Measurements from ENCODE around the gene FMNL1. TPM values are rescaled to one million over a fixed set of nuclear protein-coding genes. Genes with fewer than 3 reads are reported as not detected.

The FMNL1 gene
- total RNA-seq, 1 experiment from 2014 or later = 20.0 TPM

GRCh38 chr17:45197108-45197507 is 24.6 kb upstream of the FMNL1 start:
- Histone ChIP-seq H3K27me3 (ENCODE audit: control insufficient read depth, insufficient read depth, low read length) (no peaks in the 10 kb centered on the region), H3K27ac (ENCODE audit: low read length) (peak overlapping the region; percentile 88), H3K4me1 (ENCODE audit: control insufficient read depth, insufficient read depth, low read length) (peaks cover 18% of the 10 kb centered on the region), H3K4me3 (ENCODE audit: low read depth in 2 of 2, low read length in 2 of 2) (no peak overlapping the region; a peak in 1 of 4 replicates), H3K9me3 (ENCODE audit: control insufficient read depth, insufficient read depth, low read depth, low read length) (no peaks in the 10 kb centered on the region), H3K36me3 (ENCODE audit: control insufficient read depth, insufficient read depth, low read length) (no peaks in the 10 kb centered on the region)
- CTCF ChIA-PET = interaction anchor here (0.6 to 3.3 kb wide), 10 partner anchors 21 to 79 kb away, joined by 3 to 58 read pairs (median 4); partner anchors contain the start of genes ACBD4 and HEXIM1
- ATAC-seq (0 out of 2 replicates have a peak, but pooled peaks have one; percentile 2), DNase-seq (ENCODE audit: low read depth, low spot score) (no peak)
- POLR2A ChIA-PET = interaction anchor here (0.7 to 2.0 kb wide), 2 partner anchors 21 to 48 kb away, joined by 3 to 11 read pairs; partner anchors contain the start of gene HEXIM1
- intact Hi-C loops (cut with micrococcal nuclease; ENCODE audit: unreplicated experiment) (no loop called here), in situ Hi-C loops (cut with HindIII; ENCODE audit: low pct_unique_long_range_greater_than_20kb, low sequenced_read_pairs) (no loop called here)
- BruUV-seq (replicated peaks) = no TSS peak
- TF ChIP-seq TCF7L2 (IDR thresholded peaks at IDR 0.05; ENCODE audit: low read depth, low read length) = no peak
- TF ChIP-seq REST (IDR thresholded peaks at IDR 0.05; ENCODE audit: insufficient read depth in 1 of 2, low read depth in 2 of 2, low read length in 1 of 2) = no peak
- TF ChIP-seq POLR2AphosphoS5 (IDR thresholded peaks at IDR 0.05; ENCODE audit: low read depth, low read length) = no peak
- TF ChIP-seq SIN3A (IDR thresholded peaks at IDR 0.05; ENCODE audit: borderline replicate concordance, insufficient read depth, low read depth, low read length) = no peak
- TF ChIP-seq CTCF (IDR thresholded peaks at IDR 0.05) = no peak

DNA sequence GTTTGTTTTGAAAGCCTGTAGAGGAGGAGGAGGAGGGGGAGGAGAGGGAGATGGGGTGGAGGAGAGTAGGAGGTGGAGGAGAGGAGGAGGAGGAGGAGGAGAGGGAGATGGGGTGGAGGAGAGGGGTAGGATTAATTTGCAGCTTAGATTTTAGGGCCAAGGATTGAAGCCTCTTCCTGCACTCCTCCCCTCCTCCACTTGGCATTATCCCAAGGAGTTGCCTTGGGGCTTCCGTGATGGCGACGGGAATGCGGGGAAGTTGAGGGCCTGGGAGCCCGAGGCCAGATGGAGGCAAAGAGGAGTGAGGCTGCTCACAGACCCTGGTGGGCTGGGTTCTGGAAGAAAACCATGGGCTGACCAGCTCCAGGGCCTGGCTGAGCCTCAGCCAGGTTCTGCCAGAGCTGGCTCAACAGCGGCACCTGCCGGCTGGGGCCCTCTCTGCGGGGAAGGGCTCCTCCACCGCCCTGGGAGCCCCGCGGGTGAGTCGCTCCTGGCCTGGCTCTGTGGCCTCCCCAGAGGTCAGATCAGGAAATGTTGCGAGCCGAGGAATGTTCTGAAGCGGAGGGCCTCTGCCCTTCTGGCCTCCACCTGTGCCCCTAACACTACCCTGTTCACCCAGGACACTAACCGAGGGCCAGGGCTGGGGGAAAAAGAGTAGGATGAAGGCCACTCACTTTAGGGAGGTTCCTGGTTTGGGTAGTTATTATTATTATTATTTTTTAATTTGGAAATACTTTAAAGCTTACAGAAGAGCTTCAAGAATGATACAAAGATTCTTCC is 23.9 kb upstream of the FMNL1 start:
- ChIA-PET CTCF (interaction anchor here (0.6 to 3.3 kb wide), 12 partner anchors 9 to 80 kb away, joined by 3 to 58 read pairs (median 3); partner anchors contain the start of genes ACBD4, HEXIM1 and HEXIM2), POLR2A (interaction anchor here (0.6 to 2.0 kb wide), 3 partner anchors 14 to 49 kb away, joined by 3 to 11 read pairs (median 11); partner anchors contain the start of gene HEXIM1)
- Histone ChIP-seq H3K4me1 (ENCODE audit: control insufficient read depth, insufficient read depth, low read length) (peaks cover 18% of the 10 kb centered on the region), H3K36me3 (ENCODE audit: control insufficient read depth, insufficient read depth, low read length) (no peaks in the 10 kb centered on the region), H3K4me3 (ENCODE audit: low read depth in 2 of 2, low read length in 2 of 2) (peak overlapping the region in 1 of 2 experiments; percentile 32; a peak in 2 of 4 replicates), H3K27me3 (ENCODE audit: control insufficient read depth, insufficient read depth, low read length) (no peaks in the 10 kb centered on the region), H3K27ac (ENCODE audit: low read length) (peak overlapping the region; percentile 88), H3K9me3 (ENCODE audit: control insufficient read depth, insufficient read depth, low read depth, low read length) (no peaks in the 10 kb centered on the region)
- no peak for TF ChIP-seq SIN3A (IDR thresholded peaks at IDR 0.05; ENCODE audit: borderline replicate concordance, insufficient read depth, low read depth, low read length)
- TF ChIP-seq POLR2AphosphoS5 (IDR thresholded peaks at IDR 0.05; ENCODE audit: low read depth, low read length) = peak; percentile 50; the same call in 1 of the 2 replicates
- TF ChIP-seq REST (IDR thresholded peaks at IDR 0.05; ENCODE audit: insufficient read depth in 1 of 2, low read depth in 2 of 2, low read length in 1 of 2) = 0 out of 4 replicates have a peak, but pooled peaks of 1 of the 2 experiments have one; percentile 26
- no peak for TF ChIP-seq TCF7L2 (IDR thresholded peaks at IDR 0.05; ENCODE audit: low read depth, low read length)
- peak; percentile 97 for TF ChIP-seq CTCF (IDR thresholded peaks at IDR 0.05)
- BruUV-seq (replicated peaks) = no TSS peak
- intact Hi-C loops (cut with micrococcal nuclease; ENCODE audit: unreplicated experiment) = loop anchor here (1.0 kb wide), 1 partner anchor 62 kb away; the partner anchor contains the start of gene ACBD4
- peak; percentile 100 for ATAC-seq
- in situ Hi-C loops (cut with HindIII; ENCODE audit: low pct_unique_long_range_greater_than_20kb, low sequenced_read_pairs) = no loop called here
- DNase-seq (ENCODE audit: low read depth, low spot score) = peak; percentile 61
